ENCODE results near the gene ACTR5. TPM values are rescaled to one million over a fixed set of nuclear protein-coding genes. Genes with fewer than 3 reads are reported as not detected.
A peak's percentile ranks its signal among the peaks of the same experiment; 100 is the strongest.

Gene ACTR5
- total and polyA plus RNA-seq, 2 of the 13 experiments (the other 11 are each of a cell fraction or from before 2014, with no cell fraction given), result 19.5 to 20.5 TPM

- TF ChIP-seq FOXC1 (CRISPR knock-in tag; IDR thresholded peaks at IDR 0.05; ENCODE audit: borderline replicate concordance) (peak; percentile 97), IRF1 (CRISPR knock-in tag; IDR thresholded peaks at IDR 0.05; ENCODE audit: low read depth) (no peak), ZSCAN5A (CRISPR knock-in tag; IDR thresholded peaks at IDR 0.05; ENCODE audit: borderline replicate concordance) (peak; percentile 85), SMARCC2 (IDR thresholded peaks at IDR 0.05) (no peak), DPF2 (CRISPR knock-in tag; IDR thresholded peaks at IDR 0.05; ENCODE audit: borderline replicate concordance, low read depth) (no peak), ZNF260 (CRISPR knock-in tag; IDR thresholded peaks at IDR 0.05; ENCODE audit: borderline replicate concordance, low read depth) (peak; percentile 96; the same call in 1 of the 2 replicates), KLF16 (CRISPR knock-in tag; IDR thresholded peaks at IDR 0.05) (peak in 1 of 2 experiments; percentile 83; a peak in 1 of 4 replicates), KDM2A (CRISPR knock-in tag; IDR thresholded peaks at IDR 0.05; ENCODE audit: borderline replicate concordance, low read depth) (peak; percentile 86), PCBP2 (optimal IDR thresholded peaks at IDR 0.05; ENCODE audit: low read depth, low read length, poor library complexity, severe bottlenecking) (no peak), ZKSCAN5 (CRISPR knock-in tag; IDR thresholded peaks at IDR 0.05) (no peak), RARG (CRISPR knock-in tag; IDR thresholded peaks at IDR 0.05; ENCODE audit: low read depth) (peak; percentile 71; the same call in 1 of the 2 replicates), ZNF253 (CRISPR knock-in tag; IDR thresholded peaks at IDR 0.05; ENCODE audit: borderline replicate concordance) (peak; percentile 97), PTBP1 (IDR thresholded peaks at IDR 0.05; ENCODE audit: low read depth, low read length, poor library complexity, severe bottlenecking) (no peak), ZFP62 (CRISPR knock-in tag; IDR thresholded peaks at IDR 0.05) (peak; percentile 98), MIER2 (CRISPR knock-in tag; IDR thresholded peaks at IDR 0.05) (no peak), ZSCAN25 (CRISPR knock-in tag; IDR thresholded peaks at IDR 0.05) (peak; percentile 87)
- TF ChIP-seq, protein P1, sequence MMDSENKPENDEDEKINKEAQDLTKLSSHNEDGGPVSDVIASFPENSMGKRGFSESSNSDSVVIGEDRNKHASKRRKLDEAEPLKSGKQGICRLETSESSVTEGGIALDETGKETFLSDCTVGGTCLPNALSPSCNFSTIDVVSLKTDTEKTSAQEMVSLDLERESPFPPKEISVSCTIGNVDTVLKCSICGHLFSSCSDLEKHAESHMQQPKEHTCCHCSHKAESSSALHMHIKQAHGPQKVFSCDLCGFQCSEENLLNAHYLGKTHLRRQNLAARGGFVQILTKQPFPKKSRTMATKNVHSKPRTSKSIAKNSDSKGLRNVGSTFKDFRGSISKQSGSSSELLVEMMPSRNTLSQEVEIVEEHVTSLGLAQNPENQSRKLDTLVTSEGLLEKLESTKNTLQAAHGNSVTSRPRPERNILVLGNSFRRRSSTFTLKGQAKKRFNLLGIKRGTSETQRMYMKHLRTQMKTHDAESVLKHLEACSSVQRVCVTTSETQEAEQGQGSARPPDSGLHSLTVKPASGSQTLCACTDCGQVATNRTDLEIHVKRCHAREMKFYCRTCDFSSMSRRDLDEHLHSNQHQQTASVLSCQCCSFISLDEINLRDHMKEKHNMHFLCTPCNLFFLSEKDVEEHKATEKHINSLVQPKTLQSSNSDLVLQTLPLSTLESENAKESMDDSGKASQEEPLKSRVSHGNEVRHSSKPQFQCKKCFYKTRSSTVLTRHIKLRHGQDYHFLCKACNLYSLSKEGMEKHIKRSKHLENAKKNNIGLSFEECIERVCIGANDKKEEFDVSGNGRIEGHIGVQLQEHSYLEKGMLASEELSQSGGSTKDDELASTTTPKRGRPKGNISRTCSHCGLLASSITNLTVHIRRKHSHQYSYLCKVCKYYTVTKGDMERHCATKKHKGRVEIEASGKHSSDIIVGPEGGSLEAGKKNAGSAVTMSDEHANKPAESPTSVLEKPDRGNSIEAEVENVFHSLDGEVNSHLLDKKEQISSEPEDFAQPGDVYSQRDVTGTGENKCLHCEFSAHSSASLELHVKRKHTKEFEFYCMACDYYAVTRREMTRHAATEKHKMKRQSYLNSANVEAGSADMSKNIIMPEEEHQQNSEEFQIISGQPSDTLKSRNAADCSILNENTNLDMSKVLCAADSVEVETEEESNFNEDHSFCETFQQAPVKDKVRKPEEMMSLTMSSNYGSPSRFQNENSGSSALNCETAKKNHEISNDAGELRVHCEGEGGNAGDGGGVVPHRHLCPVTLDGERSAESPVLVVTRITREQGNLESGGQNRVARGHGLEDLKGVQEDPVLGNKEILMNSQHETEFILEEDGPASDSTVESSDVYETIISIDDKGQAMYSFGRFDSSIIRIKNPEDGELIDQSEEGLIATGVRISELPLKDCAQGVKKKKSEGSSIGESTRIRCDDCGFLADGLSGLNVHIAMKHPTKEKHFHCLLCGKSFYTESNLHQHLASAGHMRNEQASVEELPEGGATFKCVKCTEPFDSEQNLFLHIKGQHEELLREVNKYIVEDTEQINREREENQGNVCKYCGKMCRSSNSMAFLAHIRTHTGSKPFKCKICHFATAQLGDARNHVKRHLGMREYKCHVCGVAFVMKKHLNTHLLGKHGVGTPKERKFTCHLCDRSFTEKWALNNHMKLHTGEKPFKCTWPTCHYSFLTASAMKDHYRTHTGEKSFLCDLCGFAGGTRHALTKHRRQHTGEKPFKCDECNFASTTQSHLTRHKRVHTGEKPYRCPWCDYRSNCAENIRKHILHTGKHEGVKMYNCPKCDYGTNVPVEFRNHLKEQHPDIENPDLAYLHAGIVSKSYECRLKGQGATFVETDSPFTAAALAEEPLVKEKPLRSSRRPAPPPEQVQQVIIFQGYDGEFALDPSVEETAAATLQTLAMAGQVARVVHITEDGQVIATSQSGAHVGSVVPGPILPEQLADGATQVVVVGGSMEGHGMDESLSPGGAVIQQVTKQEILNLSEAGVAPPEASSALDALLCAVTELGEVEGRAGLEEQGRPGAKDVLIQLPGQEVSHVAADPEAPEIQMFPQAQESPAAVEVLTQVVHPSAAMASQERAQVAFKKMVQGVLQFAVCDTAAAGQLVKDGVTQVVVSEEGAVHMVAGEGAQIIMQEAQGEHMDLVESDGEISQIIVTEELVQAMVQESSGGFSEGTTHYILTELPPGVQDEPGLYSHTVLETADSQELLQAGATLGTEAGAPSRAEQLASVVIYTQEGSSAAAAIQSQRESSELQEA (CRISPR knock-in tag; IDR thresholded peaks at IDR 0.05; ENCODE audit: not compliant biosample characterization), result peak; percentile 97
These were observed at the start of gene ACTR5 (continued) for GRCh38 chr20:38748097-38748860.
